ENCODE data around the gene SH3PXD2A.
"Not testable (repeated sequence)": the region's sequence is repeated elsewhere in the genome, so short reads cannot be mapped to it uniquely, and the experiment has no call there.

The SH3PXD2A gene

DNA sequence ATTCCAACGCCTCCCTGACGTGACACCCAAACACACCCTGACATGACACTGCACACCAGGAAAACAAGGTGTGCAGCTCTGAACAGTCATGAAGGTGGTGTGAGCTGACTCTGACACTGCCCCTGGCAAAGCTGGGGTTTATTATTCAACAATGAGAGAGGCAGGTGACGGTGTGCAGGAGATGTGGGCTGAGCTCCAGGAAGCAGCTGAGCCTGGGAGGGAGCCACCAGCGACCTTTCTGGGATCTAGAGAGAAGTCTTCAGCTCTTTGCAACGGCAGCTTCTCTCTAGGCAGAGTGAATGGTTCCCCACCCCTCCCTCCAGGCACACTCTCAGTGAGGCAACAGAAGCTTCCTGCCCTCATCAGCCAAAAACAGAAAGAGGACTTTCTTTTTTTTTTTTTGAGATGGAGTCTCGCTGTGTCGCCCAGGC lies 65.6 kb downstream of the SH3PXD2A start:
- no peak for DNase-seq

DNA sequence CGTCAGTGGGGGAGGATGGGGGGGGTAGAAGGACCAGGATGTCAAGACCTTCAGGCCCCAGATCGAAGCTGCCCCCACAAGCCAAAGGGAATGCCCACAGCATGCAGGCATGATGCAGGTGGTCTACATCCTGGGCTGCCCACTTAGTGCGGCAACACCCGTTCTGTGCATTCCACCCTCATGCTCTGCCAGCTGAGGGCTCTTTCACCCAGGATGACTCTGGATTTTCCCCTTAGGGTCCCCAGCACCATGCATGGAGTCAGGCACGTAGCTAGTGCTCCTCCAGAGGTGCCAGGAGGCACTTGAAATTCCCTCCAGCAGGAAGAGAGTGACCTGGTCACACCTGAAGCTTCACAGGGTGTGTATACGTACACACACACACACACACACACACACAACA lies 66.2 kb downstream of the SH3PXD2A start:
- DNase-seq, result no peak

DNA sequence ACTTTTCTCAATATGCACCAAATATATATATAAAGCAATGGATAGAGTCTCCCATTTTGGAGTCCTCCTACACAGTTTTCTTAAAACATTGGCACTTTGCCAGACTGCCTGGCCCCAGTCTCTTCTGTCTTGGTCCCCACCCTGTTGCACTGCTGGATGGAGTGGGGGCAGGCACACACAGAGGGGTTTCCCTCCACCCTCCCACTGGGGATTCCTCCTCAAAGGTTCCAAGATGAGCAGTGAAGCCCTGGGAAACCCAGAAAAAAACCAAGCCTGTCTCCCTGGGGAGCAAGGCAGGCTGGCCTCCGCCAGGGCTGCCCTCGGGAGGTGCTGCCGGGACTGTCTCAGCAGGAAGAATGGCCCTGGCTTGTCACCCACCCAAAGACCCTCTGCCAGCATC lies 68.0 kb downstream of the SH3PXD2A start:
- DNase-seq, result no peak

DNA sequence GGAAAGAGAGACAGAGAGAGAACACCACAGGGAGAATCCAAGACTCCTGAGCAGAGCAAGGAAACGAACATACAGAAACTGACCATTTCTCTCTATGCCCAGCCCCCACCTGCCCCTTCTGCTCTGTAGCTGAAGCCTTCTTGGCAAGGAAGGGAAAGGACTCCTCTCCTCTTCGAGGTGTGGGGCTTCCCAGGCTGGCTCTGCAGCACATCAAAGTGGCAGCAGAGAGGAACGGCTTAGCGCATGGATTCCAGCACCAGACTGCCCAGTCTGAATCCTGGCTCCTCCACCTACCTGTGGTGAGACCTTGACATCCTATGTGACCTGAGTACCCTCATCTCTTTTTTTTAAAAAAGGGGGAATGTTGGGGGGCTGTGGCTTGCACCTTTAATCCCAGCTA lies 69.4 kb downstream of the SH3PXD2A start:
- no peak for DNase-seq

DNA sequence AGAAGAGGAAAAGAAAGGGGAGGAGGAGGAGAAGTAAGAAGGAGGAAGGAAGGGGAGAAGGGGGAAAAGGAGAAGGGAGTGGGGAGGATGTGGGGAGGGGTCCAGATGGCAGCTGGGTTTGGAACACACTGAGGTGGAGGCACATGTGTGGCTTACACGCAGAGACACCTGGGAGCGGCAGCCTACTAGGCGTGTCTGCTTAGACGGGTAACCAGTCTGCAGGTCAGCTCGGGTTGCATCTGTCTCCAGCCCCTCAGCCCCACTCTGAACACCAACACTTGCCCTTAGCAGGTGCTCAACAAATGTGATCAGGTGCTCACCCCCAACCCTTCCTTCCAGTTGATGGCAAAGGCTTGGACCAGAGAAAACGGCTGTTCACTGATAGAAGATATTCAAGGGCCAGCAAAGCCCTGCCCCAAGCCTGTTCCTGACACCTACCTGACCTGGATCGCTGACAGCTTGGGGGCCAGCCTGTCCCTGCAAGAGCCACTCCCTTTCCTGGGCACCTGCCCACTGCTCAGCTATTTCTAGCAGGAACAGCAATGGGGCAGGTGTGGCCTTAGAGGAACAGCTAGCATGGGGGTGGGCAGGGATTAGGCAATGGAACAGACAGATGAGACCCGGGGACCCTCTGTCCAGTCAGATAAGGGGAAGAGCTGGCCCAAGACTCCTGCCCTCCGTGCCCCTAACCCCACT lies 70.5 kb downstream of the SH3PXD2A start:
- no peak for DNase-seq

DNA sequence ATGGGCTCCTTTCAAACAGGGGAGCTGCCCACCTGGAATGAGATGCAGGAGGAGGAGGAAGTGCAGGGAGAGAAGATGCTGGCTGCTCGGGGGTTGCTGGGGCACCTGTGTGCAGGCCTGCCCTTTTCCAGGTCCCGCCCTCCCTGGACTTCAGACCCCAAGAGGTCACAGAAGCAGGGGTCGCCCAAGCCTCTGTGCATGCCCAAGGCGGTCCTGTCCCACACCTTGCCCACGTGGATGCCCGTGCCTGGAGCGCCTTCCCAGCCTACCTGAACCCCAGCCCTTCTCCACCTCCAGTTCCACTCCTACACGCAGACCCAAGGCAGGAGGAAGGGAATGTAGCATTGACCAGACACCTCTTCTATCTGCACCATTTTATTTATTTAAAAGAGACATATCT lies 71.3 kb downstream of the SH3PXD2A start:
- no peak for DNase-seq

DNA sequence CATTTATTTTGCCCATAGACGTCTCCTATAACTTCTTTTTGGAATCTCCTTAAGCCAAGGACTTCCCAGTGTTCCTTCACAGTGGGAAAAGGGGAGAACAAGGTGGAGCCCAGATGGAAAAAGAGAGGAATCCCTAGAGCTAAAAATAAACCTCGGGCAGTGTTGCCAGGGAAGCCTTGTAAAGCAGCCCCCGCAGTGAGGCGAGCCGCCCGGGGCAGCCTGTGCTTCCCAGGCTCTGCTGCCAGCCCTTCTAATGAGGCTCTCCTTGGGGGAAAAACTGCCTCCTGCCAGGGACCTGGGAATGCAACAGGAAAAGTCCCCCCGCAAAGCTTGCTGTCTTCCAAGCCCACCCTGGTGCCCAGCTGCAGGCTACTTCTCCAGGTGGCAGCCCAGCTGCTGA lies 71.7 kb downstream of the SH3PXD2A start:
- DNase-seq, result no peak

DNA sequence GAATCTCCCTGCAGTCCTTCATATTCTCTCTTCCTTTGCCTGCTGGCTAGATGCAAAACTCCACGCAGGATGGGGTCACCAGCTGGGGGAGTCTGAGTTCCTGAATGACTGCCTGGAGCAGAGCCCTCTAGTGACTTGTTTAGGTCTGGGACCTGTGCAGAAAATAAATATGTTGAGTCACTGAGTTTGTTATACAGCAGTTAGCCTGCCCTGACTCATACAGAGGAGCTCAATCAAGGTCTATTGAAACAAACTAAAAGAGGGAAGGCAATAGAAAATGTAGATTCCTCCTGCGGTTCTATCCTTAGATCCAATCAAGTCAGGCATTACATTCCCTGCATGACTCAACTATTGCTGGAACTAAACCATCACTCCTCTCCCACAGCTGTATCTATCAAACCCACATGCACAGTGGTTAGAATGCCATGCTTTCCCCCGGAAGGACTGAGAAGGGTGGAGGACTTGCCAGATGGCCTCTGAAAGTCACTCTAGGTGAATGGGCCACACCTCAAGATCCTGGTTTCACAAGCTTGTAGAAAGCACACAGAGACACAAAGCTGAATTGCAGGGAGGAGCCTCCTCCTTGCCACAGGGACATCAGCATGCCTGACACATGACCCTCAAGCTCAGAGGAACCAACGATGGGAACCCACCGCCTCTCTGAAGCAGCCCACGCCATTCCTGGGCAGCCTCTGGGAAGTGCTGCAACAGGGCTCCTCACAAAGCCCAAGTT lies 73.9 kb downstream of the SH3PXD2A start:
- no peak for DNase-seq

DNA sequence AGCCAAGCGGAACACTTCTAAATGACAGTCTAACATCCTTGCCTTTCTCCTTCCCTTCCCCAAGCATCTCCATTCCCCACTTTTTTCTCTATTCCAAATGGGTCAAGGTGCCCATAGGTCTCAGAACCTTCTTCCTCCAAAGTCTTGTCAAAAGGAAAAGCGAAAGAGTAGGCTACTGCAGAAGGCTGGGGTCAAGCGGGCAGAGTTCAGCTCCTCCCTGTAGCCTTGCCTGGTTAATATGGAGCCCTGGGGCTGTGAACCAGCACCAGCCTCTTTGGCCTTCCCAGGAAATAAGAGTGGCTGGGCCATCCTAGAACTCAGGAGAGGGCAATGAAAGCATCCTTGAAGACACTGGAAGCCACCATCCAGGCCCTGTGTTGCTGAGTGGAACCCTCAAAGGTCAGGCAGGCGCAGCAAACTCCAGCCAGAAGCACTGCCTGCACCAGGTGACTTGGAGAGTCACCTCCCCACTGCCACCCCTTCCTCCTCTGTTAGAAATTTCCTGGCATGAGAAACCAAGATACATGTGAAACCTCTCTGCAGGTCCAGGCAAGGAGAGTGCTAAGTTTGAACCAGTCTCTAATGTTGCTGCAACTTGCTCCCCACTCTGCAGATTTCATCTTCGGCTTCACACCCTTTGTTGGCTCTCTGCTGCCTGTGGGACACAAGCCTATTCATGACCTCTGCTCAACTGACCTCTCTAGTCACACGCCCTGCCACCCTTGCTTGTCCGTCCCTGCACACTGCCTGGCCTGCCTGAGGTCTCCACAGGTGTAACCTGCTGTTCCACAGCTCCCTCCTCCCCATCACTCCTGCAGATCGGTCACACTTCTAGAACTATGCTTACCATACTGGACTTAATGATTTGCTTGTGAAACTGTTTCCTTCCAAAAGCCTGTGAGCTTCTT lies 74.9 kb downstream of the SH3PXD2A start:
- DNase-seq, result no peak

DNA sequence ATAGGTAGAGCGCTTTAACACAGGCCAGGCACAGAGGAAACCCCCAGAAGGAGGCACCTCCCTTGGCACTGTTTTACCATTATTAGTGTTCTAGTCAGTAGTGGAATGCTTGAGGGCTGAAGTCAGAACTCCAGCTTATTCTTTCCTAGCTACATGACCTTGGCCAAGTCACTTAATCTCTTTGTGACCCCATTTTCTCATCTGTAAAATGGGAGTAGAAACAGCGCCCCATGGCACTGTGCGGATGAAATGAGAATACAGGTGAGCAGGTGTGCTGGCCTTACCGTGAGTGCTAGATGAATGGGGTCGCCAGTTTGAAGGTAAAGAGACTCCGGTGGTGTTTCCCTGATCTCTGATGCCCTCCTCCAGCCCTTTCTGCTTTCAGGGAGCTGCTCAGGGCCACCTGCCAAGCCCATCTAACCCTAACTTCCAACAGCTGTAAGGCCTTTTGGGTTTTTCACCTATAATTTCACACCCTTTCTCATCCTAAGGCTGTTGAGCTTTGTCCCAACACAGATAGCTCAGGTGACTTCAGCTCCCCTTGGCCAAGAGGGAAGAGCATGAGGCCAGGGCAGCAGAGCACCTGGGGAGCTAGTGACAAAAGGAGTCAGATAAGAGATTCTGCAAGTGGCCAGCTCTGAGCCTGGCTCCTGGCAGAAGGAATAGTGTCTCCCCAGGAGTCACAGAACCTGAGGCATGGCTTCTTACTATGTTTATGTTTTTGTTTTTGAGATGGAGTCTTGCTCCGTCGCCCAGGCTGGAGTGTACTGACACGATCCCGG lies 76.8 kb downstream of the SH3PXD2A start:
- DNase-seq, result no peak

DNA sequence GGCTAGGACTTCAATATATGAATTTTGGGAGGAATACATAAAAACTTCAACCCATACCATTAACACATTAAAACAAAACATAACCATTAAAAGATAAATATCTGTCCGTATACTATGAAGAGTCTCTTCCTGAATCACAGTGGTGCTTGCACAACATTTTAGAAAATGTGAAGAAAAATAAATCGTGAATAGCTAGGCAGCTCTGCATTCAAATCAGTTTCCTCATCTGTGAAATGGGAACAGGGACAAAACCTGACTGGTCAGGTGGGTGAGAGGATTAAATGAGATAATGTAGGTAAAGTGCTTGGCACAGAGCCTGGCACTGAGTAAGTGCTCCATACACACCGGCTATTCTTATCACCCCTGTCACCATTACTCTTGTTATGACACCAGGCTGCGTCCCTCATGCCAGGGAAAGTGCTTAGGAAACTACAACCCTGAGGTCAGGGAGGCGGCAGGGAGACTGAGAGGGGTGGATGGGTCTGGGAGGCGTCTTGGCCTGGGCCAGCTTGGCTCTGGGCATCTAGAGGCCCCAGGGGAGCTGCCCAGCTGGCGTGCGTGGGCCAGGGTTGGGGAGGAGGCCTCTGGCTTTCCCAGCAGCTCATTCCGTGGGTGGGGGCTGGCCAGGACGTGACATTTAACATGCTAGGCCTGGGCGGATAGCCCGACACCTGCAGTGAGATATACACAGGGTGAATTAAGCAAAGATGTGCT lies 78.3 kb downstream of the SH3PXD2A start:
- DNase-seq, result no peak

DNA sequence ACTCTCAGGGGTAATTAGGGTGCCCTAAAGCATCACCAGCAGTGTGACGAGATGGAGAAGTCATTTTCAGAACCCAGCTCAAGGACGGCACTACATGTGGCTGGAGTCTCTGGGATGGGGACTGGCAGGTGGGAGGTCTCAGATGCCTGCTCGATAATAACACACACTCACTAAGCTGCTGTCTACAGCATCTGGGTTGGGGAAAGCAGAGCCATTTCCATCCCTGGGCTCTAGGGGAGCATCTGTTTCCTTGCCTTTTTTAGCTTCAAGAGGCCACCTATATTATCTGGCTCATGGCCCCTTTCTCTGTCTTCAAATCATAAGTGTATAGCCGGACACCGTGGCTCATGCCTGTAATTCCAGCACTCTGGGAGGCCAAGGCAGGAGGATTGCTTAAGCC lies 79.6 kb downstream of the SH3PXD2A start:
- DNase-seq, result no peak

DNA sequence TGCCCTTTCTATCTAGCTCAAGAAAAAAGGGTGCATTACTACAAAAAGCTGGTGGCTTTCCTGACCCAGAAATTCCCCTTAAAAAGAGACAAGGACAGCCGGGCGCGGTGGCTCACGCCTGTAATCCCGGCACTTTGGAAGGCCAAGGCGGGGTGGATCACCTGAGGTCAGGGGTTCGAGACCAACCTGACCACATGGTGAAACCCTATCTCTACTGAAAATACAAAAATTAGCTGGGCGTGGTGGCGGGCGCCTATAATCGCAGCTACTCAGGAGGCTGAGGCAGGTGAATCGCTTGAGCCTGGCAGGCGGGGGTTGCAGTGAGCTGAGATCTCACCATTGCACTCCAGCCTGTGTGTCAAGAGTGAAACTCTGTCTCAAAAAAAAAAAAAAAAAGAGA lies 82.5 kb downstream of the SH3PXD2A start:
- DNase-seq, result not testable (repeated sequence)

DNA sequence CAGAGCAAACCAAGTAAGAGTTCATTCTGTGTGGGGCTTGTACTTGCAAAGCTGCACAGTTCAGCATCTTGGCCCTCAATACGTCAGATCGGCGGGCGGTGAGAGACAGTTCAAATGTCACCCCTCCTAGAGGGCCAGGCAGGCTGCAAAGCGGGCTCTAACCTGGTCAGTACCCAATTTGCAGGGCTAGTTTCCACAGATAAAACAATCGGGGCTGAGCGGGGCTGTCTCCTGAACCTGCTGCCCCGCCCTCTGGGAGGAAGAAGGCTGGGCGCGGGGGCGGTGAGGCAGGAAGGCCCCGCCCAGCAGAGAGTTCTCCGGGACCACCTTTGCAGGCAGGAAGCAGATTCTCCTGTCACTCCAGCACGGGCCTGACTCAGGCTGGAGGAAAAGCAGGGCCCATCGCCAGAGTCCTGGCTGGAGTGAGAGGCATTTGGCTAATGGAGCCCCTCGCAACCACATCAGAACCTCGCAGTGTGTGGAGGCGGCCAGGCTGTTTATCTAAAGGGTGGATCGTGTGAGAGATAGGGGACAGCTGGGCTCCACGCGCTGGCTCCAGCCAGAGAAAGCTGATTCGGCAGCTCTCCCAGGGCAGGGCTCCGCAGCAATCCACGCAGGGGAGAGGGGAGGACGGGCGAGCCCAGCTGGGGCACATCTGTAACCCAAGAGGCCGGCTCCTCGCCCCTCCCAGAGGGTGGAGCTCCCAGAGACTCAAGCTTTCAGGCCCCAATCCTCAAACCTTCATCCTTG lies 83.1 kb downstream of the SH3PXD2A start:
- peak; percentile 67 for DNase-seq

DNA sequence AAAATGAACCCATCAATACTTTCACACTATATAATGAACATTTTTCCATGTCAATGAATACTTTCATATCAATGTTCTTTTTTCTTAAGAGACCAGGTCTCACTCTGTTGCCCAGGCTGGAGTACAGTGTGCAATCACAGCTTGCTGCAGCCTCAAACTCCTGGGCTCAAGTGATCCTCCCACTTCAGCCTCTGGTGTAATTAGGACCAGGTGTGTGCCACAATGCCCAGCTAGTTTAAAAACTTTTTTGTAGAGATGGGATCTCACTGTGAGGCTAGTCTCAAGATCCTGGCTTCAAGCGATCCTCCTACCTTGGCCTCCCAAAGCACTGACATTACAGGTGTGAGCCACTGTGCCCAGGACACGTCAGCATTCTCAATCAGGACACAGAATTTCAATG lies 85.2 kb downstream of the SH3PXD2A start:
- no peak for DNase-seq

DNA sequence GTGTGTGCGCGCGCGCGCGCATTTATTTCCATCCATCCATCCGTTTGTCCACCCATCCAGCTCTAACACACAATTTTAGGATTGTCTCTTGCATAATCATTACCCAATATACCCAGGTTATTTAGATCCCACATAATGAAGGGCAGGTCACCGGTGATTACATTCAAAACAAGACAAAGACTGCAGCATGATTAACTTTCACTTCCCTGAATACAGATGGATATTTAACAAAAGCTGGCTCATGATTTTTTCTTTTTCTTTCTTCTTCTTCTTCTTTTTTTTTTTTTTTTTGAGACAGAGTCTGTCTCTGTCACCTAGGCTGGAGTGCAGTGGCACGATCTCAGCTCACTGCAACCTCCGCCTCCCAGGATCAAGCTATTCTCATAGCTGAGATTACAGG lies 86.2 kb downstream of the SH3PXD2A start:
- no peak for DNase-seq

DNA sequence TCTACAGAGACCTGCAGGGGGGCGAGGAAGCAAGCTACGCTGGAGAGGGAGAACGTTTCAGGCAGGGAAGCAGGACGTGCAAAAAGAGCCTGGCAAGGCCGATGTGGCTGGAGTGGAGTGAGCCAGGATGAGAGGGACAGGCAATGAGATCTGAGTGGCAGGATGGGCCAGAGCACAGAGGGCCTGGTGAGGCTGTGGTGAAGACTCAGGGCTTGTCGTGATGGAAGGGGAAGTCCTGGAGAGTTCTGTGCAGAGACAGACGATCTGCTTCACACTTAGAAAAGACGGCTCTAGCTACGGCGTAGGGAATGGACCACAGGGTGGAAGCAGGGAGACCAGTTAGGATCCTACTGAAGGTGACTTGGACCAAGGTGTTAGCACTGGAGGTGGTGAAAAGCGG lies 87.0 kb downstream of the SH3PXD2A start:
- DNase-seq, result no peak

DNA sequence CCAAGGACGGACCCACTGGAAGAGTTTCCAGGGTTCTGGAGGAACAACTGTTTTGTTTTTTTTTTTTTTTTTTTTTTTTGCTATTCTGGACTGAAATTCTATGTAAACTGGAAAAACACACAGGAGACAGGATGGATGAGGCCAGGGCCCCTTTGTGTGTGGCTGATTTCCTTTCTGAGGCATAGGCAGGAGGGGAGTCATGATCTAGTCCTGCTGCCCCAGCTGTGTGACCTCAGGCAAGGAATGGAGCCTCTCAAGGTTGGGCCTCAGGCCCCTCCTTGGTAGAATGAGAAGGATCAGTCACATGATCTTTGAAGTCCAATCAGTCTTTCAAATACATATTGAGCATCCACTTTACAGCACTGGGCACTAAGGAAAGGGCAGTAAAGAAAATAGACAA lies 87.6 kb downstream of the SH3PXD2A start:
- no peak for DNase-seq

DNA sequence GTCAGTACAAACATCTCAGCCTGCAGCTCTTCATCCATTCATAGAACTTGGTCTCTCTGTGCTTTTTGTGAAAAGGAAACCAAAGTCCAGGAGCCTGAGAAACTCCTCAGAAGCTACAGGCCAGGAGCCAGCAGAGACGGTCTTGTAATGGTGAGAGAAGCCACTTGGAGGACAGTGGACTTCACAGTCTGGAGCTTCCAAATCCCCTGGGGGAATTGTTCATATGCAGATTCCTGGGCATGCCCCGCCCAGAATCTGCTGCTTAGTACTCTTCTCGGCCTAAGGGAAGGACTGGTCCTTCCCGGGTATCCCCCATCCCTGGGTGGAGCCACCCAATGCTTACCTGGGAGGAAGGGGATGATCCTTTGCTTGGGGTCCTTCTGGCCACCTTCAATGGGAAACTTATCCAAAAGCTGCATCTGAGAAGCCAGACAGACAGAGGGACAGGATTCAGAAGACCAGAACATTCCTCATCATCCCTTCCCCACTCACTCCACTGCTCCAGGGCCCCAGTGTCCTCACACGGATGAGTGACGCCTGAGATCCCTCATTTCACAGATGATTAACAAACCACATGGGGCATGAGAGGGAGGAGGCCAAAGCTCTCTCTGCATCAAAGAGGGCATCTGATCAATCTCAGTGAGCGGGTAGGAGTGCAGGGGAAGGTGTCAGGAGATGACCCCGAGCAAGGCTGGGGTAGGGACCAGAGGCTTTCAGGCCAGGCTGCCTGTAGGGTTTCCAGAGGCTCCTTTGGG lies 88.4 kb downstream of the SH3PXD2A start:
- DNase-seq, result no peak

DNA sequence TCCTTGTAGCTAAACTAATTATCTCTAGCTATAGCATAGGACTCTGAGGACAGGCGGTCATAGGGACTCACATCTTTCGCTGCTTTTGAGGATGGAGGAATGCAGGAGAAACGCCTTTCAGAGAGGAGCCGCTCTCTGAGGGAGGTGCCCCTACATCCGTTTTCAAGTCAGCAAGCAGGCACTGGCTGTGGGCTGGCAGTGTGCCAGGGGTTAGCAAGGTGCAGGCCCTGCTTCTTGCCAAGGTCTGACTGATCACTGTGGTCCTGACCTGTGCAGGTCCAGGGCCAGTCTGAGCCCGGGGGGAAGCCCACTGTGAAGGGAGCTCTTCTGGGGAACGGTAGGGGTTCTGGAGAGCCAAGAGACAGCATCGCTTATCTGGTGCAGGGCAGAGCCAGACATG lies 89.4 kb downstream of the SH3PXD2A start:
- DNase-seq, result no peak

DNA sequence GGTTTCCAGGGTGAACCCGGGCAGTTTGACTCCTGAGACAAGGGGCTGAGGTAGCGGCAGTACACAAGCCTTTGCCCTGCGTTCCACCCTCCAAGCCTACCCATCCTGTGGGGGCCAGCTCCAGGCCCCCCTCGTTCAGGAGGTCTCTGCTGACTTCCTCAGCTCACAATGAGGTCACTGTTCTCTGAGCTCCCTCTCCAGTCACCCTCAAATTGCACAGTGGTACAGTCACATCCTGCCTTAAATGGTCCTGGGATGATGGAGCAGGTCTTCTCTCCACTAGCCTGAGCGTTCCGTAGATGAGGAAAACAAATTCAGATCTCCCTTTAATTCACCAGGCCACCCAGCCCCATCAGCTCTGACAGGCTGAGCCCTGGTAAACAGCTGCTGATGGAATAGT lies 90.2 kb downstream of the SH3PXD2A start:
- DNase-seq, result no peak

Measured in NCI-H2227 treated with DMSO at 0.1 percent for 48 hours (cell line).